KOPT-K1 (cell line): ENCODE measurements around the gene STK4.

Experiments used
- H3K27ac ChIP-seq: fragments of 200-600 bp; sonication (generic); 2 replicates; pipeline ENCODE4 v1.5.1; 2016; ENCODE audit warnings: antibody characterized with exemption, mild to moderate bottlenecking, low read depth, low read length; ENCODE audit not compliant: poor library complexity, severe bottlenecking
- H3K36me3 ChIP-seq: fragments of 200-600 bp; sonication (generic); 2 replicates; pipeline ENCODE4 v1.5.1; 2017; ENCODE audit warnings: antibody characterized with exemption, mild to moderate bottlenecking, low read length, moderate library complexity; ENCODE audit not compliant: insufficient read depth
- H3K9me3 ChIP-seq: fragments of 200-600 bp; sonication (generic); 2 replicates; pipeline ENCODE4 v1.5.1; 2017; ENCODE audit warnings: antibody characterized with exemption, low read length, mild to moderate bottlenecking; ENCODE audit not compliant: insufficient read depth, poor library complexity, severe bottlenecking

The STK4 gene

DNA sequence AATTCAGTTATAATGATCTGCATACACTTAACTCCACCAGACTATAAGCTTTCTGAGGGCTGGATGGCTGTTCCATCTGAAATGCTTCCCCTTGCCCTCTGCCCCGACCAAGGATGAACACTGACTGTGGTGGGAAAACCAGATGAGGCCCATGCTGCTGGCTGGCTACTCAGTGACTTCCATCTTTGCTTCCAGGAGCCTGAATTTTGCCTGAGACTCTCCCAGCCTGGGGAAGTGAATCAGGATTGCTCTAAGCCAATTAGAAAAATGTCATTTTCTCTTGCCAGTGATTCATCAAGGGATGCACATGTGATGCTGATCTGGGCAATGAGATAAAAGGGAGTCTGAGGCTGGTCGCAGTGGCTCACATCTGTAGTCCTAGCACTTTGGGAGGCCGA, 4.4 kb upstream of the STK4 start:
- no peaks in the 10 kb centered on the region for H3K9me3 ChIP-seq
- peaks cover 19% of the 10 kb centered on the region for H3K36me3 ChIP-seq
- no peak overlapping the region for H3K27ac ChIP-seq

GRCh38 chr20:44962483-44962882, 3.8 kb upstream of the STK4 start:
- H3K36me3 ChIP-seq, result peaks cover 13% of the 10 kb centered on the region
- no peaks in the 10 kb centered on the region for H3K9me3 ChIP-seq
- H3K27ac ChIP-seq, result no peak overlapping the region

GRCh38 chr20:44963325-44964215, 2.7 kb upstream of the STK4 start:
- Histone ChIP-seq H3K36me3 (peaks cover 3% of the 10 kb centered on the region), H3K27ac (no peak overlapping the region), H3K9me3 (no peaks in the 10 kb centered on the region)

DNA sequence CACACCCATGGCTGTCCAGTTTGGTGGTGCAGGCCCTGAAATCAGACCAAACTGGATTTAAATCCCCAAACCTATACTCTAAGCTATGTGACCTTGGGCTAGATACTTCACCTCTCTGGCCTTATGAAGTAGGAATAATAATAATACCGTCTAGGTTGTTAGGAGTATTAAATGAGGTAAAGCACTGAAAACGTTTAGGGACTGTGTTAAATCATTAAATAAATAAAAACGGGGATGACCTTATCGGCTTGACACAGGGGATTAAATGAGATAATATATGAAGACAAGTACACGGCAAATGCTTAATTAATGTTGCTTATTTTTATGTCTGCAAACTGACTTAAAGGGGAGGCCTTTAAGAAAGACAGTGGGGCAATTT, 672 bp upstream of the STK4 start:
- Histone ChIP-seq H3K27ac (peak overlapping the region; percentile 79), H3K36me3 (no peaks in the 10 kb centered on the region), H3K9me3 (no peaks in the 10 kb centered on the region)

GRCh38 chr20:44967207-44967807, 995 bp downstream of the STK4 start:
- Histone ChIP-seq H3K36me3 (peaks cover 5% of the 10 kb centered on the region), H3K27ac (peak overlapping the region; percentile 79), H3K9me3 (no peaks in the 10 kb centered on the region)

- H3K9me3 ChIP-seq, result no peaks in the 10 kb centered on the region
- H3K27ac ChIP-seq, result peak overlapping the region; percentile 79
- peaks cover 25% of the 10 kb centered on the region for H3K36me3 ChIP-seq
Observed at GRCh38 chr20:44969300-44969894, 3.1 kb downstream of the STK4 start.

DNA sequence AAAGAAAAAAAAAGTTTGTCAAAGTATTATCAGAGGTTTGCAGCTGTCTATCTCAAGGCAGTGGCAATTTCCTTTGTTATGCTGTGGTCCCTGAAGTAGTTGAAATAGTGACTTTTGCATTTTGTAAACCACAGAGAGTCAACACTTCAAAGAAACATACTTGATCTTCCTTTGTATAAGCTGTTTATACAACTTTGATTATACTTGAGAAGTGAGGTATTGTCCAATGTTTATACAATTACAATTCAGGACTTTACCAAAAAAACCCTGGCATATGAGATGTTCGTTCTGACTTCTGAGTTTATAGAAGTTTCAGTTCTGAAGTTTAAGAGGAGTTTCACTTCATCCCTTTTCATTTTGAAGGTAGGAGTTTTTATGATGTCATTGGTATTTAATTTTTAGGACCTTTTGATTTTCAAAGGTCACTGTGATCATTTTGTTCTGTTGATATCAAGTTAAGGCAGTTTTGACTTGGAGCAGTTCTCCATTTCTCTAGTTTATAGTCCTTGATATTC, 4.0 kb downstream of the STK4 start:
- Histone ChIP-seq H3K36me3 (peaks cover 34% of the 10 kb centered on the region), H3K9me3 (no peaks in the 10 kb centered on the region), H3K27ac (peak overlapping the region; percentile 38)

DNA sequence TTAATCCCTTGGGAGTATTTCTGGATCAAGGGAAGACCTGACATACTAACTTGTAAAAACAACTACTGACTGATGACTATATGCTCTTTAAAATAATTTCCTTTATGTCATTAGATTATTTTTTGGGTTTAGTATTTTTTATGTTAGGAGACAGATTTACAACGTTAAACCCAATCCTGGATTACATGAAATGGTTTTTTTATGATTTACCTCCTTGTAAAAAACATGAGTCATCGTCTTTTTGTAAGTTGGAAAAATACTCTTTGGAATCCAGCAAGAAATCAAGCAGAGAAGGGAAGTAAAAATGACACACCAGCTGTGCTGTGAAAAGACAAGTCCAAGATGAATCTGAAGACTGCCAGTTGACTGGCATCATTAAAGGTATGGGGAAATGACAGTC, 6.7 kb downstream of the STK4 start:
- H3K27ac ChIP-seq, result no peak overlapping the region
- H3K9me3 ChIP-seq, result no peaks in the 10 kb centered on the region
- peaks cover 62% of the 10 kb centered on the region for H3K36me3 ChIP-seq

DNA sequence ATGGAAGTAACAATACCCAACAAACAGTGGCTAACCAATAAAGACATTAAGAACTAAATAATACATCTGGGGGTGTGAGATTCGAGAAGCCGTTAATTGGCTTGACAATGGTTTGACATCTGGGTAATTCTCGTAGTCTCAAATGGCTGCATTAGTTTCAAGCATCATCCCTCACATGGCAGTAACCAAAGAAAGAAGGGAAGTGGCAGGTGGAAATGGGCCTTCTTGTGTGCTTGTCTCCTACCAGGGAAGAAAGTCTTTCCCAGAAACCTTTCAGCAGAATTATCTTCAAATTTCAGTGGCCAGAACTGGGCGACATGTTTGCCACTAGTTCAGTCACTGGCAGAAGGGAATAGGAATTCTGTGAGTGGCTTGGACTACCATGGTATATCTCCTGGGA, 10.4 kb downstream of the STK4 start:
- H3K36me3 ChIP-seq, result peaks cover 94% of the 10 kb centered on the region
- no peaks in the 10 kb centered on the region for H3K9me3 ChIP-seq
- H3K27ac ChIP-seq, result no peak overlapping the region

DNA sequence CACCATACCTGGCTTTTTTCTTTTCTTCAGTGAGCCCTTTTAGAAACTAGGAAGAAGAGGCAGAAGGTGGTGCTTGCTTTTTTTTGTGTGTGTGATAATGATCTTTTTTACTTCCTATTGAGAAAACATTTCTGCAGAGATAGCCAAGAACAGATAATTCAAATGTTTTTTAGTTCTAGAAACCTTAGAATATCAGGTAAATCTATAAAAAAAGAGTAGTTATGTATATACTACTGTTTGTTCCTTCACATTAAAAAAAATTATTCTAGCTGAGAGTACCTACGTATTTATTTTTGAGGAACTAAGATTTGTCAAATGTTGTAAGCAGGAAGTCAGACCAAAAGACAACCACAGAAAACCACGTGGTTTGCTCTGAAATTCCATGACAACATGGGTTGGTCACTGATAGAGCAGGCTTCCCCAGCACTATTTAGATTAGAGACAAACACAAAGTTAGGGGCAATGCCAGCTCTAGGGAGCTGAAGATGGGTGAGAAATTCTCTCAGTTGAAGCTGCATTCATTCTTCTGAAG, 12.8 kb downstream of the STK4 start:
- H3K27ac ChIP-seq, result peak overlapping the region; percentile 58
- no peaks in the 10 kb centered on the region for H3K9me3 ChIP-seq
- H3K36me3 ChIP-seq, result peaks cover 94% of the 10 kb centered on the region

GRCh38 chr20:44981736-44982406, 15.6 kb downstream of the STK4 start:
- Histone ChIP-seq H3K27ac (no peak overlapping the region), H3K9me3 (no peaks in the 10 kb centered on the region), H3K36me3 (peaks cover 94% of the 10 kb centered on the region)

DNA sequence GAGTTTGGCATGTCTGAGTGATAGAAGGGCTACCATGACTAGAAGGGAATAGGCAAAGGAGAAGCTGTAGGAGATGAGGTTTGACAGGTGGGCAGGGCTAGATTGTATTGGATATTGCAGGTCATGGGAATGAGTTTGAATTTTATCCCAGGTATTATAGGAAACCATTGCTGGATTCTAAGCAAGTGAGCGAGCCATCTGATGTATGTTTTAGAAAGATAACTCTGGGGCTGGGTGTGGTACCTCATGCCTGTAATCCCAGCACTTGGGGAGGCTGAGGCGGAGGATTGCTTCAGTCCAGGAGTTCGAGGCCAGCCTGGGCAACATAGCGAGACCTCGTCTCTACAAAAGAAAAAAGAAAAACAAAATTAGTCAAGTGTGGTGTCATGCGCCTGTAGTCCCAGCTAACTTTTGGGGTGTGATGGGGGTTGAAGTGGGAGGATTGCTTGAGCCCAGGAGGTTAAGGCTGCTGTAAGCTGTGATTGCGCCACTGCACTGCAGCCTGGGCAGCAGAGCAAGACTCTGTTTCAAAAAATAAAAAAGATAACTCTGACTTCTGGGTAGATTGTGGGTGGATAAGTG, 16.9 kb downstream of the STK4 start:
- Histone ChIP-seq H3K27ac (no peak overlapping the region), H3K36me3 (peaks cover 94% of the 10 kb centered on the region), H3K9me3 (no peaks in the 10 kb centered on the region)

GRCh38 chr20:44988631-44989171, 22.4 kb downstream of the STK4 start:
- Histone ChIP-seq H3K36me3 (peaks cover 91% of the 10 kb centered on the region), H3K27ac (no peak overlapping the region), H3K9me3 (no peaks in the 10 kb centered on the region)

- H3K27ac ChIP-seq, result peak overlapping the region; percentile 12
- H3K36me3 ChIP-seq, result peaks cover 85% of the 10 kb centered on the region
- no peaks in the 10 kb centered on the region for H3K9me3 ChIP-seq
Observed at GRCh38 chr20:44990425-44990824, 24.1 kb downstream of the STK4 start.
